ENCODE measurements around the gene TCF12. TPM values are rescaled to one million over a fixed set of nuclear protein-coding genes. Genes with fewer than 3 reads are reported as not detected.

Gene TCF12
- total RNA-seq, 3 donors from 2014 or later: 164 to 198 (median 174) TPM

DNA sequence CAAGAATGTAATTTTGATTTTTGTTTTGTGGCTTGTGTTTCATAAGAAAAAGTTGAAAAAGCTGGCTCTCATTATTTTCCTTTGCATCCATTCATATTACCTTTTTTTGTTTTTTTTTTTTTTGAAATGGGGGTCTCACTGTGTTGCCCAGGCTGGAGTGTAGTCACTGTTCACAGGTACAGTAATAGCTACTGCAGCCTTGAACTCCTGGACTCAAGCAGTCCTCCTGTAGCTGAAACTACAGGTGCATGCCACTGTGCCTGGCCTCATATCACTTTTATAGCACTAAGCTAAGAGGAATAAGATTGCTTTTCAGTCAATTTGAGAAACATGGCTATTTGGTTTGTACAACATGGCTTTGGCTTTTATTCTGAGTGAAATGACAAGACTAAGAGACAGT is 49.8 kb downstream of the TCF12 start:
- TF ChIP-seq, protein P1, sequence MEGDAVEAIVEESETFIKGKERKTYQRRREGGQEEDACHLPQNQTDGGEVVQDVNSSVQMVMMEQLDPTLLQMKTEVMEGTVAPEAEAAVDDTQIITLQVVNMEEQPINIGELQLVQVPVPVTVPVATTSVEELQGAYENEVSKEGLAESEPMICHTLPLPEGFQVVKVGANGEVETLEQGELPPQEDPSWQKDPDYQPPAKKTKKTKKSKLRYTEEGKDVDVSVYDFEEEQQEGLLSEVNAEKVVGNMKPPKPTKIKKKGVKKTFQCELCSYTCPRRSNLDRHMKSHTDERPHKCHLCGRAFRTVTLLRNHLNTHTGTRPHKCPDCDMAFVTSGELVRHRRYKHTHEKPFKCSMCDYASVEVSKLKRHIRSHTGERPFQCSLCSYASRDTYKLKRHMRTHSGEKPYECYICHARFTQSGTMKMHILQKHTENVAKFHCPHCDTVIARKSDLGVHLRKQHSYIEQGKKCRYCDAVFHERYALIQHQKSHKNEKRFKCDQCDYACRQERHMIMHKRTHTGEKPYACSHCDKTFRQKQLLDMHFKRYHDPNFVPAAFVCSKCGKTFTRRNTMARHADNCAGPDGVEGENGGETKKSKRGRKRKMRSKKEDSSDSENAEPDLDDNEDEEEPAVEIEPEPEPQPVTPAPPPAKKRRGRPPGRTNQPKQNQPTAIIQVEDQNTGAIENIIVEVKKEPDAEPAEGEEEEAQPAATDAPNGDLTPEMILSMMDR (IDR thresholded peaks at IDR 0.05): no peak
- TF ChIP-seq POLR2A (IDR thresholded peaks at IDR 0.05) (no peak), POLR2AphosphoS5 (IDR thresholded peaks at IDR 0.05) (no peak)
- Histone ChIP-seq H3K27ac (peak overlapping the region; percentile 63 to 82), H3K9me3 (no peaks in the 10 kb centered on the region), H3K27me3 (no peaks in the 10 kb centered on the region), H3K36me3 (no peaks in the 10 kb centered on the region), H3K4me1 (peaks cover 0 to 9% of the 10 kb centered on the region in 2 donors), H3K4me3 (no peak overlapping the region)
- no peak for DNase-seq (ENCODE audit: low spot score in 2 of 2)
- intact Hi-C loops (cut with DNase I; ENCODE audit: low total_unique reads): no loop called here

DNA sequence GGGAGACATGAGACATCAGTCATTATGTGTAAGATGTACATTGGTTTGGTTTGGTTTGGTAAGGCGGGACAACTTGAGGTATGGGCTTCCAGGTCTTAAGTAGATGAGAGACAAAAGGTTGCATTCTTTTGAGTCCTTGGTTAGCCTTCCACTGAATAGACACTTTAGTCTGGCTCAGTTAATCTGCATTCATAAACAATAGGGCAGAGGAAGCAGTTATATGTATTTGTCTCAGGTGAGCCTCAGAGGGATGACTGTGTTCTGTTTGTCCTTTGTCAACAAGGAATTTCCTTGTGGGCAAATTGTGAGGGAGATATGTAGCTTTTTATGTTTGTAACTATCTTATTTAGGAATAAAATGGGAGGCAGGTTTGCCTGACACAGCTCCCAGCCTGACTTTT is 50.4 kb downstream of the TCF12 start:
- no peaks in the 10 kb centered on the region for H3K27me3 ChIP-seq
- H3K36me3 ChIP-seq: no peaks in the 10 kb centered on the region
- H3K4me3 ChIP-seq: peak overlapping the region in 2 of 3 donors; percentile 3 to 41
- peaks cover 0 to 9% of the 10 kb centered on the region in 2 donors for H3K4me1 ChIP-seq
- H3K9me3 ChIP-seq: no peaks in the 10 kb centered on the region
- no peak for TF ChIP-seq POLR2AphosphoS5 (IDR thresholded peaks at IDR 0.05)
- TF ChIP-seq, protein P1 (IDR thresholded peaks at IDR 0.05): no peak
- TF ChIP-seq POLR2A (IDR thresholded peaks at IDR 0.05): no peak
- peak overlapping the region; percentile 63 to 82 for H3K27ac ChIP-seq
- no peak for DNase-seq (ENCODE audit: low spot score in 2 of 2)
- intact Hi-C loops (cut with DNase I; ENCODE audit: low total_unique reads): no loop called here

- Histone ChIP-seq H3K4me3 (peak overlapping the region in 2 of 3 donors; percentile 3 to 41), H3K27ac (peak overlapping the region; percentile 63 to 82), H3K36me3 (no peaks in the 10 kb centered on the region), H3K4me1 (peaks cover 0 to 9% of the 10 kb centered on the region in 2 donors), H3K9me3 (no peaks in the 10 kb centered on the region), H3K27me3 (no peaks in the 10 kb centered on the region)
- intact Hi-C loops (cut with DNase I; ENCODE audit: low total_unique reads): no loop called here
- TF ChIP-seq, protein P1 (IDR thresholded peaks at IDR 0.05): no peak
- TF ChIP-seq POLR2AphosphoS5 (IDR thresholded peaks at IDR 0.05): no peak
- TF ChIP-seq POLR2A (IDR thresholded peaks at IDR 0.05): no peak
- no peak for DNase-seq (ENCODE audit: low spot score in 2 of 2)
Observed at GRCh38 chr15:56969265-56969895, 50.9 kb downstream of the TCF12 start.

- H3K27ac ChIP-seq: no peak overlapping the region
- H3K4me3 ChIP-seq: no peak overlapping the region
- no peaks in the 10 kb centered on the region for H3K36me3 ChIP-seq
- TF ChIP-seq, protein P1 (IDR thresholded peaks at IDR 0.05): no peak
- TF ChIP-seq POLR2A (IDR thresholded peaks at IDR 0.05) (no peak), POLR2AphosphoS5 (IDR thresholded peaks at IDR 0.05) (no peak)
- H3K9me3 ChIP-seq: no peaks in the 10 kb centered on the region
- intact Hi-C loops (cut with DNase I; ENCODE audit: low total_unique reads): no loop called here
- no peaks in the 10 kb centered on the region for H3K27me3 ChIP-seq
- no peak for DNase-seq (ENCODE audit: low spot score in 2 of 2)
- peaks cover 0 to 9% of the 10 kb centered on the region in 2 donors for H3K4me1 ChIP-seq
Observed at GRCh38 chr15:56971571-56971970, 53.1 kb downstream of the TCF12 start.

GRCh38 chr15:56972016-56972415 is 53.6 kb downstream of the TCF12 start:
- no peak overlapping the region for H3K27ac ChIP-seq
- TF ChIP-seq, protein P1 (IDR thresholded peaks at IDR 0.05): no peak
- TF ChIP-seq POLR2A (IDR thresholded peaks at IDR 0.05) (no peak), POLR2AphosphoS5 (IDR thresholded peaks at IDR 0.05) (no peak)
- H3K9me3 ChIP-seq: no peaks in the 10 kb centered on the region
- H3K4me1 ChIP-seq: peaks cover 0 to 9% of the 10 kb centered on the region in 2 donors
- H3K4me3 ChIP-seq: no peak overlapping the region
- DNase-seq (ENCODE audit: low spot score in 2 of 2): no peak
- H3K27me3 ChIP-seq: no peaks in the 10 kb centered on the region
- intact Hi-C loops (cut with DNase I; ENCODE audit: low total_unique reads): no loop called here
- no peaks in the 10 kb centered on the region for H3K36me3 ChIP-seq
